A673 (cell line): Measurements from ENCODE around the gene SLC1A4. TPM values are rescaled to one million over a fixed set of nuclear protein-coding genes. Genes with fewer than 3 reads are reported as not detected.

Experiments used
- BruUV-seq: library from RNA; stranded (reverse); fragments of 400-500 nt; replicated peaks from 2 replicates; lab custom pipeline; 2021; lab: Mats Ljungman, UMichigan
- CTCF ChIA-PET: fragments of 300-600 bp; sonication (Branson Sonifier 250); formaldehyde crosslinking; loops from one replicate; lab custom pipeline; 2022; ENCODE audit warnings: antibody characterized with exemption; lab: Charles Lee
- POLR2A ChIA-PET: fragments of 300-600 bp; sonication (Branson Sonifier 250); formaldehyde crosslinking; loops from one replicate; lab custom pipeline; 2022; ENCODE audit warnings: antibody characterized with exemption; ENCODE audit not compliant: low non-redundant PET; lab: Charles Lee
- DNase-seq: peaks from one replicate; pipeline ENCODE4 v3.0.0-alpha.2; 2015; ENCODE audit warnings: low spot score
- H3K27ac ChIP-seq: fragments of 200-600 bp; sonication (generic); 2 replicates; pipeline ENCODE4 v1.5.1; 2016; ENCODE audit warnings: mixed run types, low read depth, mild to moderate bottlenecking, mixed read lengths, antibody characterized with exemption, low read length; ENCODE audit not compliant: poor library complexity, severe bottlenecking
- H3K27me3 ChIP-seq: fragments of 200-600 bp; sonication (generic); replicated peaks from 2 replicates; pipeline ENCODE4 v1.6.1; 2017; ENCODE audit warnings: mixed run types, low read depth, mild to moderate bottlenecking, mixed read lengths, antibody characterized with exemption, low read length; ENCODE audit not compliant: insufficient read depth, poor library complexity
- H3K36me3 ChIP-seq: fragments of 200-600 bp; sonication (generic); 2 replicates; pipeline ENCODE4 v1.6.1; 2016; ENCODE audit warnings: mixed run types, mild to moderate bottlenecking, mixed read lengths, antibody characterized with exemption, low read length; ENCODE audit not compliant: insufficient read depth, poor library complexity, severe bottlenecking
- H3K4me1 ChIP-seq: fragments of 200-600 bp; sonication (generic); 2 replicates; pipeline ENCODE4 v1.6.1; 2017; ENCODE audit warnings: mixed run types, mild to moderate bottlenecking, mixed read lengths, antibody characterized with exemption, low read length; ENCODE audit not compliant: insufficient read depth, poor library complexity, severe bottlenecking
- H3K4me3 ChIP-seq: fragments of 200-600 bp; sonication (generic); 2 replicates; pipeline ENCODE4 v1.5.1; 2016; ENCODE audit warnings: low read depth, mixed run types, mild to moderate bottlenecking, mixed read lengths, low read length; ENCODE audit not compliant: poor library complexity, severe bottlenecking
- H3K9me3 ChIP-seq: fragments of 200-600 bp; sonication (generic); 2 replicates; pipeline ENCODE4 v1.6.1; 2016; ENCODE audit warnings: mixed run types, low read depth, mild to moderate bottlenecking, mixed read lengths, antibody characterized with exemption, low read length; ENCODE audit not compliant: poor library complexity, severe bottlenecking
- EZH2 ChIP-seq: fragments of 200-600 bp; sonication (generic); IDR thresholded peaks from 2 replicates; pipeline ENCODE4 v1.6.1; 2017; ENCODE audit warnings: borderline replicate concordance, low read depth, mild to moderate bottlenecking, mixed read lengths, antibody characterized with exemption, low read length; ENCODE audit not compliant: poor library complexity, severe bottlenecking
- intact Hi-C: fragments of 100-400 bp; cut with micrococcal nuclease; formaldehyde crosslinking; loops from one replicate; pipeline ENCODE4 v1.10.0; 2022; ENCODE audit not compliant: unreplicated experiment
- total RNA-seq: library from RNA; stranded (reverse); gene quantifications from 2 replicates; pipeline ENCODE4 v1.2.3, GENCODE V29; 2021
- TF ChIP-seq, protein P1 (sequence below): fragments of 300-800, 200-600 bp; sonication (generic); conservative IDR thresholded peaks from 2 replicates; pipeline ENCODE4 v1.5.1; 2017; ENCODE audit warnings: low read depth, mild to moderate bottlenecking, antibody characterized with exemption, low read length, moderate library complexity, mixed read lengths

The SLC1A4 gene
- total RNA-seq, 1 experiment from 2014 or later, result 78.1 TPM

DNA sequence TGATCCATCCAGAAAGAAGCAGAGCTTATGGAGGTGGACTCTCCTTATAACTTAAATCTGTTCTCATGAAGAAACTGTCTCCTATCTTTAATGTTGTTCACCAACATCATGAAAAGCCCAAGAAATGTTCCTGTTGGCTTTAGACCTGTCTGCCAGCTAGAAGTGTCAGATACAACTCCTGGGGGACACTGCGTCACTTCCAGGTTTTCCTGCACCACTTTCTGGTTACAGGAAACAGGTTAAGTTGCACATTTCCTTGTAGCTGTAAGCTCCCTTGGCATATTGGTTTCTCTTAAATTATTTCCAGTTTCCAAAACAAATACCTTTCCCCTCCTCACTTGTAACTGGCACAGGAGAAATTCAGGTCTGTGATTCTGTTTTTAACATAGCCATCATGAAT lies 69.9 kb downstream of the SLC1A4 start:
- ChIA-PET CTCF (no interaction called here), POLR2A (no interaction called here)
- Histone ChIP-seq H3K27ac (peak overlapping the region; percentile 5), H3K27me3 (no peaks in the 10 kb centered on the region), H3K9me3 (no peaks in the 10 kb centered on the region), H3K36me3 (no peaks in the 10 kb centered on the region), H3K4me3 (no peak overlapping the region), H3K4me1 (peaks cover 3% of the 10 kb centered on the region)
- TF ChIP-seq EZH2, result no peak
- TF ChIP-seq, protein P1, sequence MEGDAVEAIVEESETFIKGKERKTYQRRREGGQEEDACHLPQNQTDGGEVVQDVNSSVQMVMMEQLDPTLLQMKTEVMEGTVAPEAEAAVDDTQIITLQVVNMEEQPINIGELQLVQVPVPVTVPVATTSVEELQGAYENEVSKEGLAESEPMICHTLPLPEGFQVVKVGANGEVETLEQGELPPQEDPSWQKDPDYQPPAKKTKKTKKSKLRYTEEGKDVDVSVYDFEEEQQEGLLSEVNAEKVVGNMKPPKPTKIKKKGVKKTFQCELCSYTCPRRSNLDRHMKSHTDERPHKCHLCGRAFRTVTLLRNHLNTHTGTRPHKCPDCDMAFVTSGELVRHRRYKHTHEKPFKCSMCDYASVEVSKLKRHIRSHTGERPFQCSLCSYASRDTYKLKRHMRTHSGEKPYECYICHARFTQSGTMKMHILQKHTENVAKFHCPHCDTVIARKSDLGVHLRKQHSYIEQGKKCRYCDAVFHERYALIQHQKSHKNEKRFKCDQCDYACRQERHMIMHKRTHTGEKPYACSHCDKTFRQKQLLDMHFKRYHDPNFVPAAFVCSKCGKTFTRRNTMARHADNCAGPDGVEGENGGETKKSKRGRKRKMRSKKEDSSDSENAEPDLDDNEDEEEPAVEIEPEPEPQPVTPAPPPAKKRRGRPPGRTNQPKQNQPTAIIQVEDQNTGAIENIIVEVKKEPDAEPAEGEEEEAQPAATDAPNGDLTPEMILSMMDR, result no peak
- BruUV-seq, result no TSS peak
- intact Hi-C loops, result no loop called here
- DNase-seq, result no peak

DNA sequence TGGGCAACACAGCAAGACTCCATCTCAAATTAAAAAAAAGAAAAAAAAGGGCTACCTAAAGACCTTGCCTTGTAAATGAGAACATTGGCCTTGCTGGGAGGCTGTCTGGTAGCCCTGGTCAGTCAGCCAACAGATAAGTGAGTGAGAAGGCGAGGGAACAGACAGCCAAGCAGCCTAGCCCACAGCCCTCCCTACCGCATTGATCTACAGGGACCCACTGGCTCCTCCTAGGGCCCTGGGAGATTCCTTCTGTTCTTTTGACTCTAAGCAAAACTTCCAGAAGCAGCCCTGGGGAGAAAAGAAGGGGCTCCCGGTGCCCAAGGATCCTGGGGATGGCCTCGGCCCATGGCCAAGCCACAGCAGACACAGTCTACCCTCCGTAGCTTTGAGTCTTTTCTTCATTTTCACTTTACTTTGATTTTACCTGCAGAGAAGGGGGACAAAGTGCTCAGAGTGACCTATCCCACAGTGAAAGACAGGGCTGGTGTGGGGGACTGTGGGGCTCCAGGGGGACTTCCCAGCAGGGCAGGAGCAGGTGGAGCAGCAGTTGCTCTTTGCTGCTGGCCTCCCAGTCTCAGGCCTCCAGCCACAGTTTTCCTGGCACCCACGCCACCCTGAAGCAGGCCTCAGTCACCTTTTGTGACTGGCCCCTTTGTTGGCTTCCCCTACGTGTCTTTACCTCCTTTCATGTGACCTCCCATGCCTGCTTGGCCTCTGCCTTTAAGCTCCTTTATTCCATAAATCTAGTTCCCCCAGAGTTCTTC lies 72.1 kb downstream of the SLC1A4 start:
- H3K4me1 ChIP-seq, result peaks cover 12% of the 10 kb centered on the region
- intact Hi-C loops, result no loop called here

DNA sequence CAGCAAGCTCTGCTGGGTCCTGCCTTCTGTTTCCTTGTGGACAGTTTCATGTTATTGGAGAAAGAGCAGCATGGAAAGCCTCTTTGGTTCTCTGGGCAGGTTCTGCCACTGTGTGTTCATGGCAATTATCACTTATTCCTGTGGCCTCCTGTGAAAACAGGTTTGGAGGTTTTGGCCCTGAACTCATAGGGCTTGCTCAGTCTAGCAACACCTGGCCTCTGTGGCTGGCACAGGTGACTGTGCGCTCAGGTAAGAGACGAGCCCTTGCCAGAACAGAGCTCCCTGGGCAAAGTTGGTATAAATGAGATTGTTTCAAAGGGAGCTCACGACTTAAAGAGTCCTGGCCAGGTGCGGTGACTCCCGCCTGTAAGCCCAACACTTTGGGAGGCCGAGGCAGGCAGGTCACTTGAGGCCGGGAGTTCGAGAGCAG lies 72.7 kb downstream of the SLC1A4 start:
- H3K9me3 ChIP-seq, result no peaks in the 10 kb centered on the region
- intact Hi-C loops, result no loop called here
- no peaks in the 10 kb centered on the region for H3K27me3 ChIP-seq
- DNase-seq, result no peak
- H3K27ac ChIP-seq, result no peak overlapping the region
- H3K4me1 ChIP-seq, result peaks cover 12% of the 10 kb centered on the region
- TF ChIP-seq EZH2, result no peak
- TF ChIP-seq, protein P1, result no peak
- H3K4me3 ChIP-seq, result no peak overlapping the region
- no peaks in the 10 kb centered on the region for H3K36me3 ChIP-seq
- CTCF ChIA-PET, result no interaction called here
- BruUV-seq, result no TSS peak
- POLR2A ChIA-PET, result no interaction called here

More for the DNA sequence above, 72.1 kb downstream of the SLC1A4 start:
- H3K4me3 ChIP-seq, result no peak overlapping the region
- ChIA-PET POLR2A (no interaction called here), CTCF (no interaction called here)
- H3K27me3 ChIP-seq, result no peaks in the 10 kb centered on the region
- no peak for DNase-seq
- no peaks in the 10 kb centered on the region for H3K9me3 ChIP-seq
- TF ChIP-seq EZH2, result no peak
- BruUV-seq, result no TSS peak
- no peaks in the 10 kb centered on the region for H3K36me3 ChIP-seq
- H3K27ac ChIP-seq, result no peak overlapping the region
